H54 (cell line): ENCODE results near the gene IRF7.

ENCODE experiments used
- DNase-seq: peaks from one replicate; pipeline ENCODE4 v3.0.0; 2011; ENCODE audit warnings: low spot score, mixed read lengths; ENCODE audit not compliant: insufficient read length
- FAIRE-seq: peaks from 3 replicates; lab custom pipeline; 2011; peaks lifted over from hg19 to GRCh38; lab: Jason Lieb, UNC
- POLR2A ChIP-seq: IDR thresholded peaks from 2 replicates; pipeline ENCODE4 v1.6.1; 2011; ENCODE audit warnings: low read depth, mild to moderate bottlenecking, low read length

The IRF7 gene

GRCh38 chr11:636511-637332, 21.0 kb upstream of the IRF7 start, which contains the start of gene DRD4:
DRD4 (plus strand) TSS chr11:637269; CDS start chr11:637305, 36 bp downstream.
- no peak for TF ChIP-seq POLR2A
- FAIRE-seq: no peak
- DNase-seq: no peak

GRCh38 chr11:635945-636510, 20.3 kb upstream of the IRF7 start:
- FAIRE-seq: no peak
- no peak for DNase-seq
- no peak for TF ChIP-seq POLR2A

- FAIRE-seq (no peak), DNase-seq (no peak)
- TF ChIP-seq POLR2A: no peak
Measured at GRCh38 chr11:630871-631270, 15.1 kb upstream of the IRF7 start.

GRCh38 chr11:629237-629583, 13.5 kb upstream of the IRF7 start:
- DNase-seq: no peak
- no peak for TF ChIP-seq POLR2A

GRCh38 chr11:628056-628455, 12.3 kb upstream of the IRF7 start:
- DNase-seq (no peak), FAIRE-seq (no peak)

More at GRCh38 chr11:629237-629583, 13.5 kb upstream of the IRF7 start:
- FAIRE-seq: no peak

GRCh38 chr11:627308-627576, 11.5 kb upstream of the IRF7 start:
- FAIRE-seq (no peak), DNase-seq (no peak)
- no peak for TF ChIP-seq POLR2A

More at GRCh38 chr11:628056-628455, 12.3 kb upstream of the IRF7 start:
- TF ChIP-seq POLR2A: no peak

- no peak for TF ChIP-seq POLR2A
- FAIRE-seq: no peak
- no peak for DNase-seq
Measured at GRCh38 chr11:626475-627307, 10.9 kb upstream of the IRF7 start, which contains the start of gene SCT. SCT (minus strand) TSS chr11:627181; CDS start chr11:627143, 38 bp downstream.

GRCh38 chr11:625636-626268, 10.0 kb upstream of the IRF7 start:
- no peak for FAIRE-seq

GRCh38 chr11:624705-625635, 9.2 kb upstream of the IRF7 start, which contains the start of gene CDHR5:
CDHR5 (minus strand) TSS chr11:624955; CDS start chr11:624902, 53 bp downstream.
- no peak for FAIRE-seq
- TF ChIP-seq POLR2A: no peak
- no peak for DNase-seq

More at GRCh38 chr11:625636-626268, 10.0 kb upstream of the IRF7 start:
- DNase-seq: no peak
- TF ChIP-seq POLR2A: no peak

GRCh38 chr11:623999-624704, 8.4 kb upstream of the IRF7 start:
- FAIRE-seq (no peak), DNase-seq (peak; percentile 100)
- TF ChIP-seq POLR2A: no peak

- no peak for FAIRE-seq
- no peak for TF ChIP-seq POLR2A
- DNase-seq: no peak
Measured at GRCh38 chr11:623349-623869, 7.7 kb upstream of the IRF7 start.

GRCh38 chr11:621838-622237, 6.1 kb upstream of the IRF7 start:
- TF ChIP-seq POLR2A: no peak
- DNase-seq (no peak), FAIRE-seq (no peak)
